HCT116 (cell line): ENCODE measurements around the gene SPOPL. TPM values are rescaled to one million over a fixed set of nuclear protein-coding genes. Genes with fewer than 3 reads are reported as not detected.

Experiments used
- ATAC-seq: fragments of 200-7000 bp; cut with Tn5 transposase; 2 replicates; pipeline ENCODE4 v1.9.1; 2020; ENCODE audit warnings: mild to moderate bottlenecking, moderate library complexity
- BruUV-seq: library from RNA; stranded (reverse); fragments of 400-500 nt; replicated peaks from 2 replicates; lab custom pipeline; 2021; lab: Mats Ljungman, UMichigan
- CTCF ChIA-PET: fragments of 300-600 bp; sonication (Branson Sonifier 250); formaldehyde crosslinking; loops from one replicate; lab custom pipeline; 2021; ENCODE audit warnings: antibody characterized with exemption; lab: Charles Lee
- POLR2A ChIA-PET: fragments of 300-600, 350-600 bp; sonication (Branson Sonifier 250); formaldehyde crosslinking; loops from one replicate; lab custom pipeline; 2021; ENCODE audit warnings: antibody characterized with exemption; lab: Charles Lee
- RAD21 ChIA-PET, 2 experiments: fragments of 300-600 bp; sonication (Branson Sonifier 250); formaldehyde crosslinking; loops; one replicate each; lab custom pipeline; 2023; ENCODE audit warnings: low total read pairs in 2 of 2; ENCODE audit not compliant: uncharacterized antibody in 2 of 2, unreplicated experiment in 2 of 2, low non-redundant PET in 1 of 2; lab: Charles Lee
- DNase-seq: peaks from one replicate; pipeline ENCODE4 v3.0.0-alpha.2; 2010; ENCODE audit warnings: low read depth, low spot score
- H2AFZ ChIP-seq: fragments of 200-600 bp; shearing (Covaris generic), sonication (generic); 2 replicates; pipeline ENCODE4 v1.6.1; 2017; ENCODE audit warnings: low read depth, mixed run types, mixed read lengths, antibody characterized with exemption, low read length; ENCODE audit not compliant: poor library complexity, severe bottlenecking
- H3K27ac ChIP-seq: 2 replicates; pipeline ENCODE4 v1.5.1; 2012; ENCODE audit warnings: low read depth, low read length
- H3K27me3 ChIP-seq: fragments of 200-600 bp; sonication (generic); 2 replicates; pipeline ENCODE4 v1.6.1; 2016; ENCODE audit warnings: mixed run types, low read length, mixed read lengths; ENCODE audit not compliant: insufficient read depth
- H3K36me3 ChIP-seq, 2 experiments: fragments of 200-500 bp in 1 of 2; fragments of 200-600 bp in 1 of 2; sonication (Bioruptor generic) in 1 of 2; sonication (generic) in 1 of 2; 2 replicates each; pipeline versions ENCODE4 v1.5.1 to v1.6.1; 2014 to 2016; ENCODE audit warnings: low read length in 2 of 2, inconsistent platforms in 1 of 2, mixed read lengths in 1 of 2, mixed run types in 1 of 2; ENCODE audit not compliant: insufficient read depth in 2 of 2, control insufficient read depth in 1 of 2
- H3K4me1 ChIP-seq, 2 experiments: fragments of 200-600 bp in 1 of 2; sonication (generic) in 1 of 2; 2 replicates each; pipeline versions ENCODE4 v1.5.1 to v1.6.1; 2012 to 2017; ENCODE audit warnings: low read length in 2 of 2, inconsistent platforms in 1 of 2, mild to moderate bottlenecking in 1 of 2, mixed read lengths in 1 of 2, mixed run types in 1 of 2, moderate library complexity in 1 of 2; ENCODE audit not compliant: insufficient read depth in 2 of 2, control insufficient read depth in 1 of 2
- H3K4me2 ChIP-seq: fragments of 200-600 bp; sonication (generic); 2 replicates; pipeline ENCODE4 v1.6.1; 2017; ENCODE audit warnings: mixed run types, low read length, mixed read lengths
- H3K4me3 ChIP-seq, 2 experiments: fragments of 200-600 bp in 1 of 2; sonication (generic) in 1 of 2; replicated peaks in 1 of 2; 2 replicates each; pipeline ENCODE4 v1.5.1; 2011 to 2016; ENCODE audit warnings: low read length in 2 of 2, control low read depth in 1 of 2, low read depth in 1 of 2, mild to moderate bottlenecking in 1 of 2, mixed read lengths in 1 of 2, mixed run types in 1 of 2
- H3K79me2 ChIP-seq: fragments of 200-600 bp; sonication (generic); 2 replicates; pipeline ENCODE4 v1.6.1; 2017; ENCODE audit warnings: mild to moderate bottlenecking, mixed run types, low read length, moderate library complexity, mixed read lengths; ENCODE audit not compliant: insufficient read depth
- H3K9ac ChIP-seq: fragments of 200-600 bp; sonication (generic); 2 replicates; pipeline ENCODE4 v1.6.1; 2016; ENCODE audit warnings: low read length, mixed read lengths
- H3K9me2 ChIP-seq: fragments of 200-600 bp; sonication (generic), shearing (Covaris generic); 2 replicates; pipeline ENCODE4 v1.6.1; 2017; ENCODE audit warnings: mixed run types, mild to moderate bottlenecking, moderate library complexity; ENCODE audit not compliant: insufficient read depth
- H3K9me3 ChIP-seq, 2 experiments: fragments of 200-500 bp in 1 of 2; fragments of 200-600 bp in 1 of 2; sonication (Bioruptor generic) in 1 of 2; sonication (generic) in 1 of 2; 2 replicates each; pipeline ENCODE4 v1.6.1; 2014 to 2017; ENCODE audit warnings: low read length in 2 of 2, mixed read lengths in 2 of 2, inconsistent platforms in 1 of 2, low read depth in 1 of 2, mild to moderate bottlenecking in 1 of 2, mixed run types in 1 of 2, moderate library complexity in 1 of 2; ENCODE audit not compliant: control insufficient read depth in 1 of 2, insufficient read depth in 1 of 2
- H4K20me1 ChIP-seq: fragments of 200-600 bp; sonication (generic), shearing (Covaris generic); 2 replicates; pipeline ENCODE4 v1.6.1; 2017; ENCODE audit warnings: mixed run types, mild to moderate bottlenecking, moderate library complexity; ENCODE audit not compliant: insufficient read depth
- CBX3 ChIP-seq: IDR thresholded peaks from 2 replicates; pipeline ENCODE4 v1.6.1; 2012; ENCODE audit warnings: low read depth
- ELF1 ChIP-seq: IDR thresholded peaks from 2 replicates; pipeline ENCODE4 v1.6.1; 2012; ENCODE audit warnings: low read depth, borderline replicate concordance
- FOSL1 ChIP-seq: IDR thresholded peaks from 2 replicates; pipeline ENCODE4 v1.6.1; 2012; ENCODE audit warnings: low read depth
- POLR2A ChIP-seq: IDR thresholded peaks from 2 replicates; pipeline ENCODE4 v1.7.0; 2011; ENCODE audit warnings: borderline replicate concordance; ENCODE audit not compliant: insufficient read depth, insufficient read length; ENCODE audit errors: extremely low read depth
- POLR2AphosphoS5 ChIP-seq: IDR thresholded peaks from 2 replicates; pipeline ENCODE4 v1.6.1; 2011; ENCODE audit warnings: mild to moderate bottlenecking, low read depth, low read length, moderate library complexity
- RAD21 ChIP-seq: IDR thresholded peaks from 2 replicates; pipeline ENCODE4 v1.6.1; 2012; ENCODE audit warnings: low read depth, mild to moderate bottlenecking
- SIN3A ChIP-seq: IDR thresholded peaks from 2 replicates; pipeline ENCODE4 v1.6.1; 2012; ENCODE audit warnings: low read depth
- SRF ChIP-seq: IDR thresholded peaks from 2 replicates; pipeline ENCODE4 v1.6.1; 2012; ENCODE audit warnings: low read depth
- TCF7L2 ChIP-seq: IDR thresholded peaks from 2 replicates; pipeline ENCODE4 v1.7.0; 2011; ENCODE audit warnings: borderline replicate concordance, inconsistent platforms; ENCODE audit not compliant: insufficient read depth, insufficient read length; ENCODE audit errors: extremely low read depth
- ZFX ChIP-seq: fragments of 450-650 bp; IDR thresholded peaks from 2 replicates; pipeline ENCODE4 v1.6.1; 2017
- ZNF274 ChIP-seq: fragments of 200-500 bp; sonication (Bioruptor generic); IDR thresholded peaks from 2 replicates; pipeline ENCODE4 v1.6.1; 2014; ENCODE audit warnings: mild to moderate bottlenecking, low read depth, low read length, inconsistent platforms
- intact Hi-C: fragments of 100-400 bp; cut with micrococcal nuclease; formaldehyde crosslinking; loops from 2 replicates; pipeline ENCODE4 v1.10.0; 2022
- total RNA-seq: library from RNA; stranded (reverse); gene quantifications from one replicate; pipeline ENCODE4 v1.2.1, GENCODE V29; 2021; ENCODE audit not compliant: unreplicated experiment
- TF ChIP-seq, protein P1 (sequence below), 3 experiments: fragments of 200-600 bp in 1 of 3; sonication (generic) in 1 of 3; IDR thresholded peaks in 2 of 3; conservative IDR thresholded peaks in 1 of 3; 2 replicates each; pipeline ENCODE4 v1.5.1; 2012 to 2017; ENCODE audit warnings: low read depth in 2 of 3, low read length in 2 of 3, antibody characterized with exemption in 1 of 3, borderline replicate concordance in 1 of 3, control low read depth in 1 of 3, mild to moderate bottlenecking in 1 of 3, mixed read lengths in 1 of 3, mixed run types in 1 of 3, moderate library complexity in 1 of 3; ENCODE audit not compliant: insufficient read depth in 1 of 3
- TF ChIP-seq, protein P2 (sequence below): IDR thresholded peaks from 2 replicates; pipeline ENCODE4 v1.6.1; 2011; ENCODE audit warnings: mild to moderate bottlenecking, low read length, moderate library complexity; ENCODE audit not compliant: insufficient replicate concordance; ENCODE audit errors: extremely low read depth
- TF ChIP-seq, protein P3 (sequence below): IDR thresholded peaks from 2 replicates; pipeline ENCODE4 v1.6.1; 2012

SPOPL gene
- total RNA-seq, 1 experiment from 2014 or later, result 48.3 TPM

DNA sequence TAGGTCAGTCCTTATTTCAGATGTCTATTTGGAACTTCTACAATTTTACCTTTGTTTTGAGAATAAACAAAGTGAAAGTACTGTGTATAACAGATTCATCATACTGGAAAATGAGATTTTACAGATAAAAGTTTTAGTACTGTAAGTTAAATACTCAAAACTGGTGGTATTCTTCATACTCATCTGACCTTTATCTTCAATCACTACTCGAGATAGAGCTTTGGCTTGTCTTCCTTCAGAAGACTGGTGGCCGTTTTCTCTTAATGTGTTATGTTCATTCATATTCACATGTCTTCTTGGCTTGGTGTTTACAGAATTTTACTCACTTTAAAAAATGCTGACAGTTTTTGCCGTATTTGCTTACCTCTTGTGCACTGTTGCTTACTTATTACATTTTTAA is 2.1 kb downstream of the SPOPL start:
- H3K9ac ChIP-seq, result peak overlapping the region; percentile 82; the same call in 1 of the 2 replicates
- H3K9me2 ChIP-seq, result no peaks in the 10 kb centered on the region
- peak overlapping the region in 1 of 2 experiments; percentile 72; a peak in 1 of 4 replicates for H3K4me3 ChIP-seq
- H3K27ac ChIP-seq, result no peak overlapping the region
- RAD21 ChIA-PET, result no interaction called here
- no peaks in the 10 kb centered on the region for H3K36me3 ChIP-seq
- H3K4me1 ChIP-seq, result peaks cover 13 to 32% of the 10 kb centered on the region in 2 experiments; a peak in 3 of 4 replicates
- no TSS peak for BruUV-seq
- DNase-seq (no peak), ATAC-seq (no peak)
- POLR2A ChIA-PET, result no interaction called here
- CTCF ChIA-PET, result no interaction called here
- intact Hi-C loops, result loop anchor here (5.0 kb wide), 1 partner anchor 81 kb away; no protein-coding TSS in a partner anchor
- H4K20me1 ChIP-seq, result no peaks in the 10 kb centered on the region; the same call in 1 of the 2 replicates
- TF ChIP-seq FOSL1 (no peak), ELF1 (no peak), POLR2AphosphoS5 (no peak), ZFX (no peak), ZNF274 (no peak), POLR2A (no peak), SRF (no peak), SIN3A (no peak), CBX3 (no peak), RAD21 (no peak), TCF7L2 (no peak)
- TF ChIP-seq, protein P1, sequence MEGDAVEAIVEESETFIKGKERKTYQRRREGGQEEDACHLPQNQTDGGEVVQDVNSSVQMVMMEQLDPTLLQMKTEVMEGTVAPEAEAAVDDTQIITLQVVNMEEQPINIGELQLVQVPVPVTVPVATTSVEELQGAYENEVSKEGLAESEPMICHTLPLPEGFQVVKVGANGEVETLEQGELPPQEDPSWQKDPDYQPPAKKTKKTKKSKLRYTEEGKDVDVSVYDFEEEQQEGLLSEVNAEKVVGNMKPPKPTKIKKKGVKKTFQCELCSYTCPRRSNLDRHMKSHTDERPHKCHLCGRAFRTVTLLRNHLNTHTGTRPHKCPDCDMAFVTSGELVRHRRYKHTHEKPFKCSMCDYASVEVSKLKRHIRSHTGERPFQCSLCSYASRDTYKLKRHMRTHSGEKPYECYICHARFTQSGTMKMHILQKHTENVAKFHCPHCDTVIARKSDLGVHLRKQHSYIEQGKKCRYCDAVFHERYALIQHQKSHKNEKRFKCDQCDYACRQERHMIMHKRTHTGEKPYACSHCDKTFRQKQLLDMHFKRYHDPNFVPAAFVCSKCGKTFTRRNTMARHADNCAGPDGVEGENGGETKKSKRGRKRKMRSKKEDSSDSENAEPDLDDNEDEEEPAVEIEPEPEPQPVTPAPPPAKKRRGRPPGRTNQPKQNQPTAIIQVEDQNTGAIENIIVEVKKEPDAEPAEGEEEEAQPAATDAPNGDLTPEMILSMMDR (IDR thresholded peaks at IDR 0.05 in 2 of 3, conservative IDR thresholded peaks at IDR 0.05 in 1 of 3; ENCODE audit: borderline replicate concordance in 1 of 3, insufficient read depth in 1 of 3, low read depth in 2 of 3, low read length in 2 of 3), result no peak
- TF ChIP-seq, protein P2, sequence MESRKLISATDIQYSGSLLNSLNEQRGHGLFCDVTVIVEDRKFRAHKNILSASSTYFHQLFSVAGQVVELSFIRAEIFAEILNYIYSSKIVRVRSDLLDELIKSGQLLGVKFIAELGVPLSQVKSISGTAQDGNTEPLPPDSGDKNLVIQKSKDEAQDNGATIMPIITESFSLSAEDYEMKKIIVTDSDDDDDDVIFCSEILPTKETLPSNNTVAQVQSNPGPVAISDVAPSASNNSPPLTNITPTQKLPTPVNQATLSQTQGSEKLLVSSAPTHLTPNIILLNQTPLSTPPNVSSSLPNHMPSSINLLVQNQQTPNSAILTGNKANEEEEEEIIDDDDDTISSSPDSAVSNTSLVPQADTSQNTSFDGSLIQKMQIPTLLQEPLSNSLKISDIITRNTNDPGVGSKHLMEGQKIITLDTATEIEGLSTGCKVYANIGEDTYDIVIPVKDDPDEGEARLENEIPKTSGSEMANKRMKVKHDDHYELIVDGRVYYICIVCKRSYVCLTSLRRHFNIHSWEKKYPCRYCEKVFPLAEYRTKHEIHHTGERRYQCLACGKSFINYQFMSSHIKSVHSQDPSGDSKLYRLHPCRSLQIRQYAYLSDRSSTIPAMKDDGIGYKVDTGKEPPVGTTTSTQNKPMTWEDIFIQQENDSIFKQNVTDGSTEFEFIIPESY, result no peak
- TF ChIP-seq, protein P3, sequence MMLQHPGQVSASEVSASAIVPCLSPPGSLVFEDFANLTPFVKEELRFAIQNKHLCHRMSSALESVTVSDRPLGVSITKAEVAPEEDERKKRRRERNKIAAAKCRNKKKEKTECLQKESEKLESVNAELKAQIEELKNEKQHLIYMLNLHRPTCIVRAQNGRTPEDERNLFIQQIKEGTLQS, result no peak
- TF ChIP-seq, all 23 proteins: peak for 0
- H2AFZ ChIP-seq, result no peak overlapping the region
- no peaks in the 10 kb centered on the region for H3K9me3 ChIP-seq
- H3K79me2 ChIP-seq, result peaks cover 72% of the 10 kb centered on the region
- peak overlapping the region; percentile 73 for H3K4me2 ChIP-seq
- no peaks in the 10 kb centered on the region for H3K27me3 ChIP-seq
